HG03045 (cell line): ENCODE data around the gene SLC44A3.

Experiments used
- ATAC-seq: cut with Tn5 transposase; IDR thresholded peaks from one replicate; pipeline ENCODE4 v1.9.1; 2021; ENCODE audit warnings: mild to moderate bottlenecking, moderate library complexity; ENCODE audit not compliant: unreplicated experiment

Gene SLC44A3

DNA sequence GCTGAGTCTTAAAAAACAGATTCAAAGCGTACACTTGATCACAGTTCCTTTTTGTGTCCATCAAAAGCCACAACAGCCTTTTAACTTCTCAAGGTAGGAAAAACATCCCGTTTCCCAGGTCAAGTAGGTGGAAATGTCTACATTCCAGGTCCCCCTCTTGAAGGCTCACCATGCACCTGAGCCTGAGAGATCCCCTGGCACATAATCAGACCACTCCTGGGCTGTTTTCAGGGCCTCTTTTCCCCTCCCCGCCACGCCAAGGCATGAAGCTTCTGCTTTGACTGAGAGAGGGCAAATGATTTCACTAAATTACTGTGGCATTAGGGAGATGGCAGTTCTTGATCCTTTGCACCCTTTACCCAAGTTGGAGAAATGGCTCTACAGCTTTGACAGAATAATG, 85.0 kb downstream of the SLC44A3 start:
- no peak for ATAC-seq

DNA sequence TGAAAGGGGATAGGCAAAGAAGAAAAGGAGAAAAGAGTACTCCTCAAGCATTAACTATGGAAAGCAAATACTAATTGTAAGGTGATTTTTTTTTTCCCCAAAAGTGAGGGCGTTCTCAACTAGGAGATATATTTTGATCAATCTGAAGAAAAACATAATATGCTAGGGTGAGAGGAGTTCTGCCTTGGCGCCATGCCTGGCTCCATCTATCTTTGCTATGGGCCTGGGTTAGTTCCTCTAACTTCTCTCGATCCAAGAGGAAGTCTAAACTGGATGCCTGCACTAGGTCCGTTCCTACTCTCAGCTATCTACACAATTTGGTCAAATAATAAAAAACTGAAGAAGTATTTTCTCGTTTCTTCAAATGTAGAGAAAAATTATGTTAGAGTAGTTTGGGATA, 86.2 kb downstream of the SLC44A3 start:
- ATAC-seq: no peak

- no peak for ATAC-seq
Measured at GRCh38 chr1:94907136-94907535, 87.0 kb downstream of the SLC44A3 start.

GRCh38 chr1:94908190-94908589, 88.0 kb downstream of the SLC44A3 start:
- ATAC-seq: no peak

GRCh38 chr1:94908965-94909364, 88.8 kb downstream of the SLC44A3 start:
- ATAC-seq: no peak

DNA sequence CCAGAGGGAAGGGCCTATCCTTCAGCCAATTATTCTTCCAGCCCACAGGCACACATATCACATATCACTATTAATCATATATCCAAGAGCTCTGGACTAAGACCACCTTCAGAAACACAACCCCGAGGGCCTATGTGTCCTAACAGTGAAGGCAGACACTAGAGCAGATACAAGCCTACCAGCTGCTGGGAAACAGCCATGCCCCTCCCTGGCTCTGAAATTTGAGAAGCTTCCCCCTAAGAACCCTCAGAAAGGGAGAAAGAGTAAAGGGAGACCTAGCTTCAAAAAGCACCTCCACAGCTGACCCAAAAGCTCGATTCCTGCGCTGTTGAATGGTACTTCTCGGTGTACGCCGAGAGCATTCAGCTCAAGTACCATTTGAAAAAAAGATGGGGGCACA, 89.3 kb downstream of the SLC44A3 start:
- ATAC-seq: no peak

- ATAC-seq: no peak
Measured at GRCh38 chr1:94912263-94913184, 92.4 kb downstream of the SLC44A3 start.

DNA sequence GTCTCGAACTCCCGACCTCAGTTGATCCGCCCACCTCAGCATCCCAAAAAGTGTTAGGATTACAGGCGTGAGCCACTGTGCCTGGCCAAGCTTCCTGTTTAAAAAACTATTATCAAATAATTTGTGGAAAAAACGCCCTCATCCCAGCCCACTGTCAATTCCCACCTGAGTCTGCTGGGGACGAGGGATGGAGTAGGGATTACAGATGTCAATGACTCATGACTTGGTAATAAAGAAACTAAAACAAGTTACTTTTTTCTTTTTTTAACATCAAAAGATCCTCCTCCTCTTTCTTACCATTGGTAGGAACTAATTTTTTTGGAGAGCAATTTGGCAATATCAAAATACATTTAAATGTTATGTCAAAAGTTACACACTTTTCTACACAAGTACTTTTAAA, 97.1 kb downstream of the SLC44A3 start:
- no peak for ATAC-seq

GRCh38 chr1:94919241-94920030, 99.3 kb downstream of the SLC44A3 start:
- no peak for ATAC-seq

GRCh38 chr1:94920061-94920460, 99.9 kb downstream of the SLC44A3 start:
- ATAC-seq: no peak

GRCh38 chr1:94921977-94922376, 101.8 kb downstream of the SLC44A3 start:
- ATAC-seq: no peak

- ATAC-seq: no peak
Measured at GRCh38 chr1:94922761-94923331, 102.7 kb downstream of the SLC44A3 start.

- ATAC-seq: no peak
Measured at GRCh38 chr1:94925004-94925403, 104.8 kb downstream of the SLC44A3 start.

DNA sequence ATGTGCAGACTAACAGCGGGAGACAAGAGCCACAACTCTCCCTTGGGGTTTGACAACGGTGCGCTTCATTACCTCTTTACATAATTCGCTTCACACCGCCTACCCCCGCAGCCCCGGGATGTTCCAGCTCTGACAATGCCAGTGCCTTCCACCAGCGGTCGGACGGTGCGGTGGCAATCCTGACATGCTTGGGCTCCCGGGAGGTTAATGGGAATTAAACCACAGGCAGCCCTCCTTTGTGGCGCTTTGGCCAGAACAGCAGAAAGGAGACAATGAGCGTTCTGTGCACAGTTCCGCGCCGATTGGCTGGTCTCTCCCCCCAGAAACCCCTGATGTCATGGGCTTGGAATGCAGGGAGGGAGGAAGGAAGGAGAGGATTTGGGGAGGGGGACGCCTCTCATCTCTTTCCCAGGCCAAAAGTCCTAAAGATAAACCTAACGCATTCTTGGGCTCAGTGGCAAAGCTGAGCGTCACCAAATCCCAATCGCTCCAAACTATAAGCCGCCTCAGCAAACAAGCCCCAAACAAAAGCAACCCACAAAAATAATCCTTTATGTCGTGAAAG, 105.5 kb downstream of the SLC44A3 start:
- ATAC-seq: no peak

DNA sequence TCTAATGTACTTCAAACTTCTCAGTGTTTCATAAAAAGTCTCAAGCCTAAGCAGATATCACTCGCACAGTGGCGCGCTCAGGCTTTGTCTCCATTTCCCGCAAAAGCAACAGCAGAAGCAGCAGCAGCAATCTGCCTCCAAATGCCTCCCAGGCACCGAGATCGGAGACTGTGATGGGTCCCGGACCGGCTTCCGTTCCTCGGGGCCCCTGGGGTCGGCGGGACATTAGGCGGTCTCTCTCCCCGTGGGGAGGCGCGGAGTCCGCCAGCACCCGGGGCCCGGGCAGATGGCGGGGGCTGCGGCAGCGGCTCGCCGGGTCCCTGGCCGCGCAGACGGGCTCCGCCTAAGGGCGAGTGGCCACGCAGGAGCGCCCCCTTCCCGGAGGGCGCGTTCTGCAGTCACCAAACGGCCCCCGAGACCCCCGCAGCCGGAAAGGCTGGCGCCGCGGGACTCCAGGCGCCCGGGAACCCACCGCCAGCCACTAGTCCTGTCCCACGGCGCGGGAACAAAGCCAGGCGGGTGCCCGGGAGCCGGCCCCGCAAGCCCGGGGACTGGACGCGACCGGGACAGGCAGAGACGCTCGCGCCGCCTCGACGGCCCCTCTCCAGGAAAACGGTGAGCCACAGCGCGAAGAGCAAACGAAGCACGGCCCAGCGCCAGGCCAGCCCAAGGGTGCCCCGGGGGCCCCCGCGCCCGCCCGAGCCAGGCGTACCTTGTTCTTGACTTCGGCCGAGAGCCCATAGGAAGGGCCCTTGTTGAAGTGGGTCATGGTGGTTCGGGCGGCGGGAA, 106.2 kb downstream of the SLC44A3 start:
- ATAC-seq: peak; percentile 28

GRCh38 chr1:94926915-94927404, 106.8 kb downstream of the SLC44A3 start, which contains the start of gene CNN3:
Gene CNN3 (minus strand): TSS chr1:94927110. CDS start chr1:94926894, 216 bp downstream.
- ATAC-seq: peak; percentile 79

DNA sequence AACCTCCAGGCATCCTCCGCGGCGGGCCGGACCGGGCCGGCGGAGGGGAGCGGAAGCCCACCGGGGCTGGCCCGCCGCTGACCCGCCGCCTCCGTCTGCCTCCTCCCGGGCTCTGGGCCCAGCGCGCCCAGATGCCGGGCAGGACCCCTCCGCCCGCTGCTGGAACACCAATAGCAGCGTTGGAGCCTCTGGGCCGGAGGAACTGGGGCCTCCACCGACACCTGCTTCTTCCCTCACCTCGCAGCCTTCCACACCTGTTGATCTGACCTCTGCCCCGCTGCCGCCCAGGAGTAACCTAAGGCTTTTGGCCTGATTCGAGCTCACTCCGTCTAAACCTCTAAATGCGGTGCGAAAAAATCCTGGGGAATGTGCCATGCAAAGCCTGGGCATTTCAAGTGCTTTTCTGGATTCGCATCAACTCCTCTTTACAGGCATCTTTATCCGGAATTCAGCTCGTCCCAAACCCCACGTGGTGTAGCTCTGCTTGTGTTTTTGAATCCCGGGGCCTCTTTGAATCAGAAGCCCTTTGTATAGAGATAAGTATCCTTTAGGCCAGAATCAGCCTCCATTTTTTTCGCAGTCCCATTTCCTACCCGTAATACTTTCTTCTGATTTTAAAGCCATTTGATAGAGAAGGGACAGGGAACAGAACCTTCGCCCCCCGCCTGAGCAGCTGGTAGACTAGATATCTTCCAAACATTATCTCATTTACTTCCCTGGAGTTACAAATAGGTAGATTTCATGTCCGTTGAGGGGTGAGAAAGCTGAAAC, 107.4 kb downstream of the SLC44A3 start:
- ATAC-seq: no peak

DNA sequence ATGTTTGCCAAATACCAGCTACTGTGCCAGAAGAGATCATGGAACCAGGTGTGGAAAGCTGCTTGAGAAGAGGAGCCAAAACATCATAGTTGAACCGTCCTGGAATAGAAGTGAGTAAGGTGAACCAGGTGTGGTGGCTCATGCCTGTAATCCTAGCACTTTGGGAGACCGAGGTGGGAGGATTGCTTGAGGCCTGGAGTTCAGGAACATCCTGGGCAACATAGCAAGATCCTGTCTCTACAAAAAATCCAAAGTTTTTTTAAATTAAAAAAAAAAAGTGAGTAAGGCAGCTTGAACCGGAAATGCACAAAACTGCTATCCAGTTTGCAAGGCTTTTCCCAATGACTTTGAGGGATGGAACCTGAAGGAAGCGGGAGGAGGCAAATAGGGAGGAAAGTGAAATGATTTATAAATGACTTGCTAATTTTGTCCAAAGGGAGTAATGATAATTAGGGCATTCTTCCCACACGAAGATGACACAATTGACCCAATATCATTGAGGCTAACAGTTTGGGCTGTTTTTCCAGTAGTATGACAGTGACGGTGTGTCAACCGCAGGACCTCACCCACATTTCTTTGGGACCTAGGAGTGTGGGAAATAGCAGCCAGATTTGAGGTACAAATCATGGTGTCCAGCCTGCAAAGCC, 108.3 kb downstream of the SLC44A3 start:
- ATAC-seq: no peak
